ENCODE measurements around the gene EPHA2.
"Not testable (repeated sequence)": the region's sequence is repeated elsewhere in the genome, so short reads cannot be mapped to it uniquely, and the experiment has no call there.

EPHA2 gene

GRCh38 chr1:16155537-16156410 lies at the start of gene EPHA2:
Gene EPHA2 (minus strand): TSS chr1:16156069. CDS start chr1:16155932, 137 bp downstream.
- DNase-seq (ENCODE audit: low read depth in 2 of 3, low spot score in 1 of 3), result no peak

- no peak for DNase-seq (ENCODE audit: low read depth in 2 of 3, low spot score in 1 of 3)
Observed at GRCh38 chr1:16205334-16205671, 49.4 kb upstream of the EPHA2 start.

GRCh38 chr1:16204634-16205333 lies 48.9 kb upstream of the EPHA2 start:
- no peak for DNase-seq (ENCODE audit: low read depth in 2 of 3, low spot score in 1 of 3)

- no peak for DNase-seq (ENCODE audit: low read depth in 2 of 3, low spot score in 1 of 3)
Observed at GRCh38 chr1:16204216-16204615, 48.3 kb upstream of the EPHA2 start.

GRCh38 chr1:16203550-16203949 lies 47.7 kb upstream of the EPHA2 start:
- no peak for DNase-seq (ENCODE audit: low read depth in 2 of 3, low spot score in 1 of 3)

GRCh38 chr1:16202281-16203210 lies 46.7 kb upstream of the EPHA2 start:
- no peak for DNase-seq (ENCODE audit: low read depth in 2 of 3, low spot score in 1 of 3)

- no peak for DNase-seq (ENCODE audit: low read depth in 2 of 3, low spot score in 1 of 3)
Observed at GRCh38 chr1:16199700-16200099, 43.8 kb upstream of the EPHA2 start.

- DNase-seq (ENCODE audit: low read depth in 2 of 3, low spot score in 1 of 3), result no peak
Observed at GRCh38 chr1:16199157-16199501, 43.3 kb upstream of the EPHA2 start.

GRCh38 chr1:16198444-16199156 lies 42.7 kb upstream of the EPHA2 start:
- no peak for DNase-seq (ENCODE audit: low read depth in 2 of 3, low spot score in 1 of 3)

- DNase-seq (ENCODE audit: low read depth in 2 of 3, low spot score in 1 of 3), result no peak
Observed at GRCh38 chr1:16196874-16197273, 41.0 kb upstream of the EPHA2 start.

GRCh38 chr1:16196139-16196538 lies 40.3 kb upstream of the EPHA2 start:
- DNase-seq (ENCODE audit: low read depth in 2 of 3, low spot score in 1 of 3), result not testable (repeated sequence)

- no peak for DNase-seq (ENCODE audit: low read depth in 2 of 3, low spot score in 1 of 3)
Observed at GRCh38 chr1:16195518-16195905, 39.6 kb upstream of the EPHA2 start.

- DNase-seq (ENCODE audit: low read depth in 2 of 3, low spot score in 1 of 3), result no peak
Observed at GRCh38 chr1:16191916-16192546, 36.2 kb upstream of the EPHA2 start.

GRCh38 chr1:16191309-16191708 lies 35.4 kb upstream of the EPHA2 start:
- DNase-seq (ENCODE audit: low read depth in 2 of 3, low spot score in 1 of 3), result no peak

GRCh38 chr1:16189921-16190621 lies 34.2 kb upstream of the EPHA2 start:
- DNase-seq (ENCODE audit: low read depth in 2 of 3, low spot score in 1 of 3), result no peak

- no peak for DNase-seq (ENCODE audit: low read depth in 2 of 3, low spot score in 1 of 3)
Observed at GRCh38 chr1:16189003-16189402, 33.1 kb upstream of the EPHA2 start.

GRCh38 chr1:16187748-16188401 lies 32.0 kb upstream of the EPHA2 start:
- DNase-seq (ENCODE audit: low read depth in 2 of 3, low spot score in 1 of 3), result peak; percentile 51 to 74 (median 62)

- DNase-seq (ENCODE audit: low read depth in 2 of 3, low spot score in 1 of 3), result no peak
Observed at GRCh38 chr1:16186655-16187235, 30.9 kb upstream of the EPHA2 start.

All from stimulated activated CD4-positive, alpha-beta T cell treated with anti-CD3 and anti-CD28 coated beads, Interleukin-12 subunit alpha, Interleukin-12 subunit beta, amount 100 ng/mL, for 48 hours (primary cell).